HTR-8/SVneo (cell line): ENCODE measurements around the gene TMEM263.
"Not testable (repeated sequence)": the region's sequence is repeated elsewhere in the genome, so short reads cannot be mapped to it uniquely, and the experiment has no call there.

Experiments used
- DNase-seq: peaks from one replicate; pipeline ENCODE4 v3.0.0; 2011; ENCODE audit warnings: low spot score, mixed read lengths; ENCODE audit not compliant: insufficient read length
- FAIRE-seq: peaks from 2 replicates; lab custom pipeline; 2011; peaks lifted over from hg19 to GRCh38; lab: Jason Lieb, UNC

The TMEM263 gene

DNA sequence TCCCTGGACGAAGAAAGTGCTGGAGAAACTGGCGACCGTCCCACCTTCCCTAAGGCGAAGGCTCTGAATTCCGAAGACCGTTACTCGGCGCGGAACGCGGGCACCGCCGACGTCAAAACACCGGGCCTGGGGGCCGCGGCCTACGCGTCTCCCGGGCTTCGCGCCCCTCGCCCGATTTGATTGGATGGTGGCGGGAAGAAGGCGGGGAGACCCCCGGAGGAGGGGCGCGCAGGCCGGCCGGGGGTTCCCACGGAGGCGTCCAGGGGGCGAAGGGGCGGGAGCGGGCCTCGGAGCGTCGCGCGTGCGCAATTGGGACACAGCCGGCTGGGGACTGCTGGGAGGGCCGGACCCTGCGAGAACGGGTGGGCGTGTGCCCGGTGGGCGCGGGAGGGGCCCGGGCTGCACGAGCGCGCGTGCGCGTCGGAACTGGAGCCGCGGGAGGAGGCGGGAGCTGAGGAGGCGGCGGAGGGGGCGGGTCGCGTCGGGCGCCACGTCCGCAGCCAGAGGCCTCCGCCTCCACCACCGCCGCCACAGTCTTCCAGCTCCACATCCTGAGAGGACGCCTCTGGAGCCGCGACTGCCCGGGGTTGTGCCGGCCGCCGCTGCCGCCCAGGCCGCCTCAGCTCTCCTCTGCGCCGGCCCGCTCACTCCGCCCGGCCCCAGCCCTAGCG lies at the start of gene TMEM263:
TMEM263 (plus strand) TSS at position 531 of the 671 bp plus-strand sequence. CDS start 11,210 bp downstream, outside the sequence.
- DNase-seq (peak; percentile 93), FAIRE-seq (peak; percentile 96)

- FAIRE-seq, result no peak
- no peak for DNase-seq
These were observed 49.0 kb upstream of the TMEM263 start for GRCh38 chr12:106906715-106907114.

DNA sequence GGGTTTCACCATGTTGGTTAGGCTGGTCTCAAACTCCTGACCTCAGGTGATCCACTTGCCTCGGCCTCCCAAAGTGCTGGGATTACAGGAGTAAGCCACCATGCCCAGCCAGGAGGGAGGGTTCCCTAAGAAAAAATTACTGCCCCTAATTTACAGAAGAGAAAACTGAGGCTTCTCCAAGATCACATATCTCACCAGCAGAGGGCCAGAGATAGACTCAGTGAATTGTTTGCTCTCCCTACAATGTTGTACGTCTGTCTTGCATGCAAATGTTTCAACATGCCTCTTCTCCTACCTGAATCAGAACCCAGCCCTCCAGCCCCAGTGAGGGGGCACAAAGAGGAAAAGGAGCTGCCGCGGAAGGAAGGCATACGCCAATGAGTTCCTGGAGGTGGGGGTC lies 48.3 kb upstream of the TMEM263 start:
- FAIRE-seq (no peak), DNase-seq (no peak)

DNA sequence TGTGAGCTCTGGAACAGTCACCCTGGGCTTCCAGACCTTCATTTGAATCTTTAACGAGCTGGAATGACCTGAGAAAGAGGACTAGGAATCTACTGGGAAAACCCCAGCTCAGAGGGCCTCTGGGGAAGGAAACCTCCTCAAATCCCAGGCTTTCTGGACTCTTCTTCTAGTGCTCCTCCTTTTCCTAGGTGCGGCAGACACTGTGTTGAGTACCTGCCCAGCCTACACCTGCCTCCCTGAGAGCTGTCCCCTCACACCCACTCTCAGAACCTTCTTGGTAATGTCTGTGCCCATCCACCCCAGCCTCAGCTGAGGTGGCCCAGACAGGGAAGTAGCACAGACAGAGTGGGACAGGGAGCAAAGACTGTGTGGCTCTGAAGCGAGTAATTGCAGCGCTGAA lies 47.9 kb upstream of the TMEM263 start:
- DNase-seq, result no peak
- no peak for FAIRE-seq

GRCh38 chr12:106908561-106908960 lies 47.1 kb upstream of the TMEM263 start:
- DNase-seq (no peak), FAIRE-seq (no peak)

DNA sequence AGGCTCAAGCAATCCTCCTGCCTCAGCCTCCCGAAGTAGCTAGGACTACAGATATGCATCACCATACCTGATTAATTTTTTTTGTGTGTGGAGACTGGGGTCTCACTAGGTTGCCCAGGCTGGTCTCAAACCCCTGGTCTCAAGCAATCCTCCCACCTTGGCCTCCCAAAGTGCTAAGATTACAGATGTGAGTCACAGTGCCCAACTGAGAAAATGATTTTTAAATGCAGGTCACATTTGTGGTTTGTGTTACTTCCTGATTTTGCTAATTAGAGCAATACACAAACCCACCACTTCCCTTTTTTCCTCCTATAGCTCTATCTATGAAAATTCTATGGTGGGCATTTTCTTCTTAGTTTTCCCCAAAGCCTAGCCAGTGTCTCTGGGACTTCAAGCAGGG lies 45.5 kb upstream of the TMEM263 start:
- FAIRE-seq (no peak), DNase-seq (no peak)

DNA sequence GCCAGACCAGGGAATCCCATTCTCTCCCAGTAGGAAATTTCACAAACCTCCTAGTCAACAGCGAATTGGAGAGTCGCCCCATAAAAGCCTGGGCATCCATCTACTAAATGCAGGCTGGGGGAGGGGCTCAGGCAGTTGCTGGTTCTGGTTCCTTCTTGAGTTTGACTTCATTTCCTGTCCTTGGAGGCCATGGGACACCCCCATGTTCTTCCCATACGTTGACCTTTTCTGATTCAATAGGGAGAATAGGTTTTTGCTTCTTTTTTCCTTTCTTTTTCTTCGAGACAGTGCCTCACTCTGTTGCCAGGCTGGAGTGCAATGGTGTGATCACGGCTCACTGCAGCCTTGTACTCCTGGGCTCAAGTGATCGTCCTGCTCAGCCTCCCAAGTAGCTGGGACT lies 44.1 kb upstream of the TMEM263 start:
- no peak for FAIRE-seq
- no peak for DNase-seq

- DNase-seq (no peak), FAIRE-seq (no peak)
These were observed 42.3 kb upstream of the TMEM263 start for GRCh38 chr12:106913456-106913855.

DNA sequence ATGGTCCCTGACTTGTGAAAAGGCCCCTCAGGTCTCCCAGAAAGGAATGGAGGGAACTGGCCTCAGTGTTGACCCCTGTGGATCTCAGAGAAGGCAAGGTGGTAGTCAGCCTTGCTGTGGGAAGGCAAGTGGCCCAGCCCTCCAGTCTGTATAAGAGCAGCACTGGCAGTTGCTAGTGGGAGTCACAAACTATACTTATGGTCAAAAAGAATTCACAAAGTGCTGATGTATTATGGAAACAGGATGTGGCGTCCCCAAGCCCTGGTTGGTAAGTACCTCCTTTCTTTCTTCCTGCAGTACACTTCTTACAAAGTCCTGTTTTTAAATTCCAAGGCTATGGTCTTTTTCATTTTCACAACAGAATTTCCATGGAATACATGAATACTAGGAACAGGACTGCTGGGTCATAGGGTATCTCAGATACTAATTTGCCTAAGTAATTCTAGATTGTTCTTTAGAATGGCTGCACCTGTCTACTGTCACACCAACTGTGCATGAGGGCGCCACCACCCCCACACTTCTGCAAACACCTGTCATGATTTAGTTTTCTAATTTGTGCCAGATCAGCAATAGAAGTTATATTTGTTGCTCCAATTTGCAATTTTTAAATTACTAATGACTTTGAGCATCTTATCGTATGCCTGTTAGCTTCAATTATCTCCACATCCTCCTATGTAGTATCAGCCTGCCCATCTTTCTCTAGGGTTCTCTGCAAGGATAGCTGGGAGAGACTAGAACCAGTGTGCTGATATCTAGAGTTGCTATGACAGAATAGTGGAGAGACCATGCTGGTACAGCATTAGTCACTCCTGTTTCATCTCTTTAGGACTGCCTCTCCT lies 40.7 kb upstream of the TMEM263 start:
- no peak for FAIRE-seq
- DNase-seq, result no peak

GRCh38 chr12:106915635-106916026 lies 40.1 kb upstream of the TMEM263 start:
- FAIRE-seq (no peak), DNase-seq (no peak)

DNA sequence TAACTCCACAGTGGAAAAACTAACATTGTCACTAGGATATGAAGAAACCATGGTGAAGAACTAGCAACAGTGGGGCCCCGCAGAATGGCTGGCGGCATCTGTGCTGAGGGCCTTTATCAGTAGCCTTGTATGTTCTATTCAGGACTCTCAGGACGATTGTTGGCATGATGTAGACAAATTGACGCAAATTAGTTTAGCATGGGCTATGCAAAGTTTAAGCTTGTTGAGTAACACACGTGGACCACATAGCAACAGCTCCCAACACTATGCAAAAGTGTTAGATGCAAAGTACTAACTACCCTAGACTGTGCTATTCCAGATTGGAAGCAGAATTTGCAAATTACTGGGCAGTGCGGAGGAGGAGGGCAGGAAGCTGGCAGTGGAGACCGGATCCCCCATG lies 38.2 kb upstream of the TMEM263 start:
- FAIRE-seq (no peak), DNase-seq (no peak)

DNA sequence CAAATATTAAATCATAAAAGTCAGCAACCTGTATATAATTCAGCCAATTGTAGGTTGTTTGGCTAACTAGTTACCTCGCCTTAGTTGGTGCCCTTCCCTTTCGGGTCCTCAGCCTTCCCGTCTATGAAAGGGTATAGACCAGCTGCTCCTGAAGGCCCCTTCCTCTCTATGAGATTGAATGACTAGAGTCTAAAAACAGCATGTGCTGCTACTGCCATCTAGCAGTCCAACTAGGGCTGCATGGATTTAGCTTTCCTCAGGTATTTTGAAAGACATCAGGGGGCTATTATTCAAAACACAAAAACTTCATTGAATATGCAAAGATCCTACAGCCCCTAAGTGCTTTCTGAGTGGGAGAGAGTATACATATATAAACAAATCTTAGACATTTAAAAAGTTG lies 37.0 kb upstream of the TMEM263 start:
- peak; percentile 22 for DNase-seq
- no peak for FAIRE-seq

DNA sequence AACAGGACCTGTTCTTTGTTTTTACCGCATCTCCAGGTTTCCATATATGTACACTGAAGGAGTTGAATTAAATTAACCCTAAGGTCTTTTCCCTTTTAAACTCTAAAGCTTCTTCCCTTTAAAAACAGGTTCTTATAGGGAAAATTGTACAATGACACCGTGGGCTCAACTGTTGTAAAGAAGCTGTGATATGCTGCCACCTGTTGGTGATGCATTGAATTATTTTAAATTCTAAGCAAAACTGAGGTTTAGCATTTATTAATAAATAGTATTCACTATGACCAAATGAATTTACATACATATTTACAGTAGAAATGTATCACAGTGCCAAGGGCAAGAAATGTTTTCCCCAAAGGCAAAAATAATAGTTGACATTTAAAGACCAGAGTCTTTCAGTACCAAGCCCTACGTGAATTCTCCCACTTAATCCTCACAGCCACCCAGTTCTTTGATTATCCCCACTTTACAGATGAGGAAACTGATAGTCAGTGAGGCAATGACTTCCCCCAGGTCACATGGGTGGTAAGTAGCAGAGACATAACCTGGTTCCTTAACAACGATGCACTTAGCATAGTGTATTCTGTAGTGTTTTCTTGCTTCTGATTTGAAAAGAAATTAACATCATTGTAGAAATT lies 35.7 kb upstream of the TMEM263 start:
- FAIRE-seq (no peak), DNase-seq (peak; percentile 57)

DNA sequence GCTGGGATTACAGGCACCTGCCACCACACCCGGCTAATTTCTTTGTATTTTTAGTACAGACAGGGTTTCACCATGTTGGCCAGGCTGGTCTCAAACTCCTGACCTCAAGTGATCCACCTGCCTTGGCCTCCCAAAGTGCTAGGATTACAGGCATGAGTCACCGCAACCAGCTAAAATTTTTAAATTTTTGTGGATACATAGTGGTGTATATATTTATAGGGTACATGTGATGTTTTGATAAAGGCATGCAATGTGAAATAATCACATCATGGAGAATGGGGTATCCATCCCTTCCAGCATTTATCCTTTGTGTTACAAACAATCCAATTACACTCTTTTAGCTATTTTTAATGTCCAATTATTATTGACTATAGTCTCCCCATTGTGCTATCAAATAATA lies 33.7 kb upstream of the TMEM263 start:
- FAIRE-seq, DNase-seq: not testable (repeated sequence)

DNA sequence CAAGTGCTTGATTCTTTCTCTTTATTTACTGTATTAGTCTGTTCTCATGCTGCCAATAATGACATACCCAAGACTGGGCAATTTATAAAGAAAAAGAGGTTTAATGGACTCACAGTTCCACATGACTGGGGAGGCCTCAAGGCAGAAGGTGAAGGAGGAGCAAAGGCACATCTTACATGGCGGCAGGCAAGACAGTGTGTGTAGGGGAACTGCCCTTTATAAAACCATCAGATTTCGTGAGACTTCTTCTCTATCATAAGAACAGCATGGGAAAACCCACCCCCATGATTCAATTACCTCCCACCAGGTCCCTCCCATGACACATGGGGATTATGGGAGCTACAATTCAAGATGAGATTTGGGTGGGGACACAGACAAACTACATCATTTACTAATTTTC lies 32.1 kb upstream of the TMEM263 start:
- not testable (repeated sequence) for DNase-seq, FAIRE-seq

DNA sequence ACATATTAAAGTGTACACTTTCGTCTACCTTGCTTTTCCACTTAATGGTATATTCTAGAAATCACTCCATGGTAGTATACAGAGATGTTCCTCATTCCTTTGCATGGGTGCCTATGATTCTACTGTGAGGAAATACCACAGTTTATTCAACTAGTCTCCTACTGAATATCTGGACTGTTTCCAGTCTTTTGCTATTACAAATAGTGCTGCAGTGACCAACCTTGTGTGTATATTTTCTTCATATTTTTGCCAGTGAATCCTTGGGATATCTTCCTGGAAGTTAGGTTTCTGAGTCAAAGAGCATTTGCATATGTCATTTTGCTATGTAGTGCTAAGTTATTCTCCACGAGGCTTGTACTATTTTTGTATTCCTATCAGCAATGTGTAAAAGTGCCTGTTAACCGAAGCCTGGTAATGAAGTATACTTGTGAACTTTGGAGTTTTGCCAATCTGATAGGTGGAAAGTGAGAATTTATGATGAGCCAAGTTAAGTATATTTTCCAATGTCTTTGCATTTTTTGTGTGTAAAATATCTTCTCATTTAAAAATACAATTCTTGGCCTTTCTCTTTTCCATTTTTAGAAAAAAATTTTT lies 31.3 kb upstream of the TMEM263 start:
- no peak for DNase-seq
- FAIRE-seq, result no peak

DNA sequence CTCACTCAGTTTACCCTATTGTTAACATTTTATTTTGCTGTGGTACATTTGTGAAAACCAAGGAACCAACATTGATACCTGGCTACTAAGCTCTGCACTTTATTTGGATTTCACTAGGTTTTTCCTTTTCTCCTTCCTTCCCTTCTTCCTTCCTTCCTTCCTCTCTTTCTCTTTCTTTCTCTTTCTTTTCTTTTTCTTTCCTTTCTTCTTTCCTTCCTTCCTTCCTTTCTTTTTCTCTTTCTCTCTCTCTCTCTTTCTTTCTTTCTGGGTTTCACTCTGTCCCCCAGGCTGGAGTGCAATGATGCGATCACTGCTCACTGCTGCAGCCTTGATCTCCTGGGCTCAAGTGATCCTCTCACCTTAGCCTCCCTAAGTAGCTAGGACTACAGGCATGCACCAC lies 29.1 kb upstream of the TMEM263 start:
- no peak for FAIRE-seq
- no peak for DNase-seq

DNA sequence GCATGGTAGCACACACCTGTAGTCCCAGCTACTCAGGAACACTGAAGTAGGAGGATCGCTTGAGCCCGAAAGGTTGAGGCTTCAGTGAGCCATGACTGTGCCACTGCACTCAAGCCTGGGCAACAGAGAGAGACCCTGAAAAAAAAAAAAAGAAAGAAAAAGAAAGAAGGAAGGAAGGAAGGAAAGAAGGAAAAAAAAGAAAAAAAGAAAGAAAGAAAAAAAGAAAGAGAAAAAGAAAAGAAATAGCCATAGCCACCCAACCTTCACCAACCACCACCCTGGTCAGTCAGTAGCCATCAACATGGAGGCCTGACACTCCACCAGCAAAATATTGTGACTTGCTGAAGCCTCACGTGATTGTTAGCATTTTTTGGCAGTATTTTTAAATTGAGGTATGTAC lies 21.4 kb upstream of the TMEM263 start:
- FAIRE-seq (no peak), DNase-seq (no peak)

GRCh38 chr12:106941481-106942156 lies 14.1 kb upstream of the TMEM263 start:
- no peak for FAIRE-seq
- DNase-seq, result no peak

- FAIRE-seq (no peak), DNase-seq (no peak)
These were observed 12.9 kb upstream of the TMEM263 start for GRCh38 chr12:106942775-106943174.
